Inferior parietal cortex (tissue), 1 donor: Measurements from ENCODE around the gene DLG1.
"Not testable (repeated sequence)": the region's sequence is repeated elsewhere in the genome, so short reads cannot be mapped to it uniquely, and the experiment has no call there.

ENCODE experiments used
- DNase-seq: peaks from one replicate; pipeline ENCODE4 v3.0.0-alpha.2; 2016; ENCODE audit errors: extremely low spot score

DLG1 gene

DNA sequence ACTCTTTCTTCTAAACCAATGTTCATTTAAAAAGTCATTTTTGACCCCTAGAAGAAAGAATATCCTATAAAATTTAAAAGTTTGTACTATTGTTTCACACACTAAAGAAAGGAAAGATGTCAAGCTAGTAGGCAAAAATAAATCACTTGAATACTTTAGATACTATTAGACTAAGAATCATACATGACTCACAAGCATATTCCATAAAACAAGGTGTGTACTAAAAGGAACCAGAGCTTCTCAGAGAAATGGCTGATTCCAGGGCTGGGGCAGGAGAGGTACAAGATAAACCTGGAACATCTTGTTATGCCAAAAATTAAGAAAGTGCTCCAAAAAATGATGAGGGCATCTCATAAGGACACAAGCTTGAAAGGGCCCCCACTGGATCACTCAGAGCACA is 8.7 kb downstream of the DLG1 start:
- DNase-seq = no peak

DNA sequence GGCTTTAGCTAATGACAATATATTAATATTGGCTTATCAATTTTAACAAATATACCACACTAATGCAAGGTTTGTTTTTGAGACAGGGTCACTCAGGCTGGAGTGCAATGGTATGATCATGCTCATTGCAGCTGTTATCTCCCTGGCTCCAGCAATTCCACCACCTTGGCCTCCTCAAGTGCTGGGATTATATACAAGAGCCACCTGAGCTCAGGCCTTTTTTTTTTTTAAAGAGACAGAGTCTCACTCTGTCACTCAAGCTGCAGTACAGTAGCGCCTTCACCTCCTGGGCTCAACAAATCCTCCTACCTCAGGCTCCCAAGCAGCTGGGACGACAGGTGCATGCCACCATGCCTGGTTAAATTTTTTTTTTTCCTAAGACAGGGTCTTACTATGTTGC is 11.7 kb downstream of the DLG1 start:
- no peak for DNase-seq

DNA sequence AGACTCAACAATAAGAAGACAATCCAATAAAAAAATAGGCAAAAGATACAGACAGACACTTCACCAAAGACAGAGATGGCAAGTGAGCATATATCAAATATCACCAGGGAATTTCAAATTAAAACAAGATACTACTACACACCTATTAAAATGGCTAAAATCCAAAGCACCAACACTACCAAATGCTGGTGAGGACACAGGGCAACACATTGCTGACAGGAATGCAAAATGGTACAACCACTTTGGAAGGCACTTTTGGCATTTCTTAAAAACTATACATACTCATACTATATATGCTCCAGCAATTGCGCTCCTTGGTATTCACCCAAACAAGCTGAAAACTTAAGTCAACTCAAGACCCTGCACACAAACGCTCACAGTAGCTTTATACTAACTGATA is 12.9 kb downstream of the DLG1 start:
- DNase-seq = no peak

DNA sequence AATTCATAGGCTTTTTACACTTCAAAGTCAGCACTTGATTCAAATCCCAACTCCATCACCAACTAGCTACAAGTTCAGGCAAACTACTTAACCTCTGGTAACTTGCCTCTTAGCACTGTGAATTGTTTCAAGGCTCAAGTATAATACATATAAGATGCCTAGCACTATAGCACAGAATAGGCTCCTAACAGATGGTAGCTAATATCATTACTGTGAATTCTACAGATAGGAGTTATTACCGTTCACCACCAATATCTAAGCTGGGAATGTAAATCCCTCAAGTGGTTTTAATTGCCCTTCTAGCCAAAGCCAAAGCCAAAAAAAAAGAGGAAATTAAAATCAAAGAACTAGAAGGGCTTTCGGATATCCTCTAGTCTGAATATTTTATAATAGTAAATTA is 15.4 kb downstream of the DLG1 start:
- DNase-seq = no peak

DNA sequence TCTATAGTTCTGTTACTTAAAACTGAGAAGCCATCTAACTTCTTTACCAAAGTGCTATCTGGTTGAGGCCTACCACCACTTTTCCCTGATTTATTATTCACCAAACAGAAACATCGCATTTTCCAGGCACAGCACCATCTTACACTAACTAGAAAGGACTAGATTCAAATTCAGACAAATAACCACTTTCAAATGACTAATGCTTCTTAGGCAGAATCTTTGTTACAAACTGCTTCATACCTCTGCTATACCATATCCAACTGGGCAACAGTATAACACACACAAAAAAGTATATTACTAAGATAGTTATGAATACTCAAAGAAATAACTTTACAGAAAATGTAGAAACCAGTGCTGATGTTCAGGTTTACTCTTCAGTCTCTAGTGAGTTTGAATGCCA is 16.6 kb downstream of the DLG1 start:
- no peak for DNase-seq

DNA sequence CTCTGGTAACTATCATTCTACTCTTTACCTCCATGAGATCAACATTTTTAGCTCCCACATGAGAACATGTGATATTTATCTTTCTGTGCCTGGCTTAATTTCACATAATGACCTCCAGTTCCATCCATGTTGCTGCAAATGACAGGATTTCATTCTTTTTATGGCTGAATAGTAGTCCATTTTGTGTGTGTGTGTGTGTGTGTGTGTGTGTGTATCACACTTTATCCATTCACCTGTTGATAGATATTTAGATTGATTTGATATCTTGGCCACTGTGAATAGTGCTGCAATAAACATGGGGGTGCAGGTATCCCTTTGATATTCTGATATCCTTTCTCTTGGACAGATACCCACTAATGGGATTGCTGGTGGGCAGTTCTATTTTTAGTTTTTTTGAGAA is 18.3 kb downstream of the DLG1 start:
- no peak for DNase-seq

DNA sequence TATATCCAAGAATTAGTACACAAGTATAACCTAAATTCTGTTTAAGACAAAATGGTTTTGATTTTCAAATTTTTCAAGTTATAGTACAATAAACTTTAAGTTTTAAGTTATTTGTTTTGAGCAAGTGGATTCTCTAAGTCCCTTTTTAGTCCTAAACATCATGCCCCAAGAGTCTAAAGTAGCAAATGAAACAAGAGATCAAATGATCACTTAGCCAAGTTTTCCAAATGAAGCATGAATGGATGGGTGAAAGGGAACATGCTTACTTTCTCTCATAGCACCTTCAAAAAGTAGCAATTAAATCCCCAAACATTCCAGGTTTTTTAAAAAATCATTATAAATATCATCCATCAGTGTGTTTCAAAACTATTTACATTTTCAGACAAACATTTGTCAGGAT is 19.5 kb downstream of the DLG1 start:
- no peak for DNase-seq

DNA sequence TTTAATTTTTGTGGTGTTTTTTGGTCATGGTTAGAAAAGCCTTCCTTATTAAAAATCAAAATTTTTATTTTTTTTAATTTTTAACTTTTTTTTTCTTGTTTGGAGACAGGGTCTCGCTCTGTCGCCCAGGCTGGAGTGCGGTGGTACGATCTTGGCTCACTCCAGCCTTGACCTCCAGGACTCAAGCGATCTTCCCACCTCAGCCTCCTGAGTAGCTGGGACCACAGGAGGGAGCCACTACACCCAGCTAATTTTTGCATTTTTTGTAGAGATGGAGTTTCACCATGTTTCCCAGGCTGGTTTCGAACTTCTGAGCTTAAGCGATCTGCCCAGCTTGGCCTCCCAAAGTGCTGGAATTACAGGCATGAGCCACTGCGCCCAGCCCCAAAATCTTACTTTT is 21.6 kb downstream of the DLG1 start:
- DNase-seq = not testable (repeated sequence)

DNA sequence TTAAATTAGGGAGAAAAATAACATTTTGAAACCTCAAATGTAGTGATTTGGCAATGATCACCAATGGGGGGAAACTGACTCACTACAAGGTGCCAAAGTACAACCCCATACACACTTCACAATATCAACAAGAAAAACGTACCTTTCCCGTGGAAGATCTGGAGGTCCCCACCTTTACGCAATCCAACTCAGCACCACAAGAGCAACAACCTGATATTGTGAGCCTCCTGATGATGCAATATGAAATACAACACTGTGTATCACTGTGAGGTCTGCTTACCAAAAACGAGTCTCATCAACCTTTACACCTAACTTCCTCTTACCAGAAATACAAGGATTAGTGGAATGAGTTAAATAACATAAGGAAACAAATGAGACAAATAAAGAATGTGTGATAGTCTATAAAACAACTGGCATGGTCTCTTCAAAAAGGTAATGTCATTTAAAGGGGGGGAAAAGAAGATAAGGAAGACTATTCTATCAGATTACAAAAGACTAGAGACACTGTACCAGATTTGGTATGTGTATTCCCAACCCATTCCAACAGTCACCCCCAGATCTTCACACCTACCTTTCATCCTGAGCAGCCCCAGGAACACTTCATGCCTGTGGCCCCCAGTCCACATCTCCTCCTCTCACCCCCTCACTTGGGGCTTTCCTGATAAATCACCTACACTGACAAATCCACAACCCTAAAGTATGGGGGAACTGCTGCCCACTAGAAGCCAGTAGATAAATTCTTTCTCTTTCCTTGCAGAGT is 27.7 kb downstream of the DLG1 start:
- DNase-seq = no peak

DNA sequence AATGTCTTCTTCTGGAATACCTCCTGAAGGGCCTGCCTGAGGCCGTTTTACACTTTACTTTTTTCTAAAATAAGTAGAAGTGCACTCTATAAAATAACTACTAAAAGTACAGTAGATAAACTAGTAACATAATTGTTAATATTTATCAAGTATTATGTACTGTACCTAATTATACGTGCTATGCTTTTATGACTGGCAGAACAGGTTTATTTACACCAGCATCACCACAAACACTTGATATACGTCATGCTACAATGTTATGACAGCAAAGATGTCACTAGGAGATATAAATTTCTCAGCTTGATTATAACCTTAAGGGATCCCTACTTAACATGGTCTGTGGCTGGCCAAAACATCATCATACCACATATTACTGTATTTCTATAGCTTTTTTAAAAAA is 29.4 kb downstream of the DLG1 start:
- no peak for DNase-seq

DNA sequence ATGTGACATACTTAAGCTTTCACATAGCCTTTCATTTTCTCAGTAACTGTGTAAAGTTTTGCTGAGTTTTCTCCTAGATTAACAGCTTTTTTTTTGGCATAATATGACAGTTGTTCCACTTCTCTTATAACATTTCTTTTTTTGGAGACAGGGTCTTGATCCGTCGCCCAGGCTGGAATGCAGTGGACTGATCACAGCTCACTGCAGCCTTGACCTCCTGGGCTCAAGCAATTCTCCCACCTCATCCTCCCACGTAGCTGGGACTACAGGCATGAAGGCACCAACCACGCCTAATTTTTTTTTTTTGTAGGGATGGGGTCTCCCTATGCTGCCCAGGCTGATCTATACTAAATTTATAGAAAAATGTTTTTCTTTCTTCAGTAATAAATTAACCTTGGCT is 30.1 kb downstream of the DLG1 start:
- DNase-seq = no peak

DNA sequence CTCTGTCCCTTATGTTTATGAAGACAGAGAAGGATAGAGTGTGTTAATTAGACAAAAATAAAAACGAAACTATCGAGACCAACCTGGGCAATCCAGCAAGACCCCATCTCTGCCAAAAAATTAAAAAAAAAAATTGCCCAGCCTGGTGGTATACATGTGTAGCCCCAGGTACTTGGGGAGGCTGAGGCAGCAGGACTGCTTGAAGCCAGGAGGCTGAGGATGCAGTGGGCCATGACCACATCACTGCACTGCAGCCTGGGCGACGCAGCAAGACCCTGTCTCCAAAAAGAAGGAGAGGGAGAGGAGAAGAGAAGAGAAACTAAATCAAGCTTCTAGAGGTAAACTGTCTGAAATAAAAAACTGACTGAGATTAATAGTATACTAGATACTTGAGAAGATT is 32.1 kb downstream of the DLG1 start:
- DNase-seq = no peak

DNA sequence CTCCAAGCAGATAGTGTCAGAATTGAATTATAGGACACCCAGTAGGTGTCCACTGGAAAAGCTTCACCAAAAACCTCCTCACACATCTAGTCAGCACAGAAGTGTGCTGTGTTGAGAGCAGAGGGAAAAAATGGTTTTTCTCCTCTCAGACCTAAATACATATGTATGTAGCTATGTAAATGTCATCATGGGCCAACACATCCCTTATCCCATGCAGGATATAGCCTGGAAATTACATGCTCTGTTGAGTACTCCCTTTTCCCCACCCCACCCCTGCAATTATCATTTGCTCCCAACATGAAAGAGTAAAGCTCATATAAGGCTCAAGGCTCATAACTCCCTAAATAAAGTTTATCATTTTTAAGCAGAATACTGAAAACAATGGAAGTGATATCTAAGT is 35.7 kb downstream of the DLG1 start:
- no peak for DNase-seq

DNA sequence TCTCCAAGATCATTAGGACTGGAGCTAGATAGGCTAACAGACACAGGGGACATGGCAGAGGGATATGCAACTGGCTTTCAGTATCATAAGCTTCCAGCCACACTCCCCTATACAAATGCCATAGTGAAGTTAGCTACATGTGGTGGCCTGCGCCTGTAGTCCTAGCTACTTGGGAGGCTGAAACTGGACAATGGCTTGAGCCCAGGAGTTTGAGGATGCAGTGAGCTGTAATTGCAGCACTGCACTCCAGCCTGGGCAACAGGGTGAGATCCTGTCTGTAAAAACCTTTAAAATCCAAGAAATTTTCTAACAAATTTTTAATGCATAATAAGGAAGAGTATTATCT is 37.3 kb downstream of the DLG1 start:
- no peak for DNase-seq

DNA sequence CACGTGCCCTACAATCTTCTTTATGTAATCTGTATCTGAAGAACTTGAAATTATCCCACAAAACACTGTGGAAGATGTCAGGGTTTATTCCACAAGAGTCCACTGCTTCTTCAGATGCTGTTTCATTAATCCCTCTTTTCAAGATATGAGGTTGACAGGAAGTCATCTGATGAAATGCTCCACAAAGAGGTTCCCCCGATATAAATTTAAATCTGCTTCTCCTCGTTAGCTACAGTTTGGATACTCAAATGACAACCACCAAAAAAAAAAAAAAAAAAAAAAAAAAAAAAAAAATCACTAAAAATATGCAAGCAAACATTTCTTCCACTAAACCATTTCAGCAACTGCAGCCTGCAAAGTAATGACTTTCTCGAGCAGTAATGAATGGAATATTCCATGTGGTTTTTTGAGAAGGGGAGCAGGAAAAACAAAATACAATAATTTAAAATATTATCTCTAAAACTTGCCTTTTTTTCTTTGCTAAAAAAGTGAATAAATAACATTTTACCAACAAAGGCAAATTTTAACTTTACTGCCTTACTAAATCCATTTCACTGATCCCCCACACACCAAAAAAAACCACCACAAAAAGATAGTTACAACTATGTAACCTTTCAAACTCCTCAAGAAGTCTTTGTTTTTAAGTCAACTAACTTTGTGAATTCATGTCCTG is 37.8 kb downstream of the DLG1 start:
- peak; percentile 34 for DNase-seq

DNA sequence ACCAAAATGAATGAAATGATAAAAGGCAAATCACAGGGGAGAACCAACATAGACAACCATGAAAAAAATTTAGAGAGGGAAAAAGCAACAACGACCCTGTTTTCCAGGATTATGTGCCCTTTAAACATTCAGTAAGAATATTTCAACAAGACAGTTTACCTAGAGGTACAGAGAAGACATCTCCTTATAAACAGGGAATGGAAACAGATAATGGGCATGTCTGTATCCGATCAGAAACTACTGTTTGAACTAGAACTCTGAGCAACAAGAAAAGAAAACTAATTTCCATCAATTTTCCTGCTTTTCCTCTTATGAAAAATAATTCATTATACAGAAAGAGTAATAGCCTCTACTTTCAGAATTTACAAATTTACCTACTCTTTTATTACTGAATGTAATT is 39.3 kb downstream of the DLG1 start:
- DNase-seq = no peak

DNA sequence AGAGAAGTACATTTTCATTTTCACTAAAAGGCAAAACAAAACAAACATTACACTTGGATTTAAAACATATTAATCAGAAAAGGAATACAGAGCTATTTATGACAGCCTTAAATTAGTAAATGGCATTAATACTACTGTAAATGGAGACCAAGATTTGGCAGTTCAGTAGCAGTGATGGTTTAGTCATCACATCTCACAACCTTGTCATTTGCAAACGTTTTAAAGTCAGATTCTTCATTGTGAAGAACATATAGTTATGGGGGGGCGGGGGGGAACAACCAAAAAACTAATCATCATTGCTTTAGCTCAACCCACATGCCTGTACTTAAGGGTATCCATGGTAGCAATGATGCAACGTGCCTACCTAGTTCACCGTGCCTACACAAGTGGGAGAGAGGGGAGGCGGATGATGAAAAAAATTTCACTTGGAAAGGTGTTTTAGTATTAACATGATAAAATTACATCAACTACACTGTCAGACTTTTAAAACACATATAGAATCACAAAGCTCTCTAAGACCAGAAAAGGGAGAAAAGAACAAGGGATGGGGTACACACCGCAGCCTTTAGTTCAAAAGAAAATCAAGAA is 40.1 kb downstream of the DLG1 start:
- no peak for DNase-seq

DNA sequence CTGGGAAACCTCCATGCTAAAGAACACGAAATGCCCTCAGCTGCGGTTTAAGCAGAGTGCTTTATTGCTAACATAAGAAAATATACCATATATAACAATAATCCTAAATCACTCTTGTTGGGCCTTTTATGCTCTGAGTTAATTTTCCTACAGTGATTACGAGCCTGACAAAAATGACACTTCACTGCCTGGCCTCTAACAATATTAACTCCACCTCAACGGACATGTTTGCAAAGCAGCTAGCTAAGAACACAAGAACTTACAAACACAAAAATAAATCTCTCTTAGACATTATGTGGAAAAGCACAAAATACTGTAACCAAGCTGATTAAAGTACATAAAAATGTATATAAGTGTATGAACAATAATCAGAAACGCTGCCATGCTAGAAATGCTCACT is 40.7 kb downstream of the DLG1 start:
- peak; percentile 24 for DNase-seq

DNA sequence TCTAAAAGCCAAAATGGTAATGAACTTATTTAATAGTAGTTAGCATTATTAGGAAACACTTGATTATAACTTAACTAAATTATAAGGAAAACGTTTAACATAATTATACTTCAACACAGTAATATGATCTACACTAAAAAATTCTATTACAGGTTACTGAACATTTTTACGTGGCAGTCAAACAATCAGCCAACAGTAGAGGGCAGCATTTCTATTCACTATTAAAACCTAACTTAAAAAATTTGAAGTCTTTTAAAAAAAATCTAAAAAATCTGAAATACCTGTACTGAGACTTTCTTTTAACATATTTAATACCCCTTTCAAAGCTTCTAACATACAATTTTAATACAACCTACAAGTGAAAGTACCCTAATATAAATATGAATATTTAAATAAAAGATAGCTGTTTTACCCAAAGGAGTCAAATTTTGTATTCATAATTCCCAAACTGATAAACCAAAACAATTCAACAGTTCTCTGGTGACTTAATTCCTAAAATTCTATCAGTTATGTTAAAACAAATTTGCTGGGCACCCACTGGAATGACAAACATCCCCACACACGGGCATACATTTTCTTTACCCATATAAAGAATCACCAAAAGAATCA is 41.5 kb downstream of the DLG1 start:
- DNase-seq = peak; percentile 74

DNA sequence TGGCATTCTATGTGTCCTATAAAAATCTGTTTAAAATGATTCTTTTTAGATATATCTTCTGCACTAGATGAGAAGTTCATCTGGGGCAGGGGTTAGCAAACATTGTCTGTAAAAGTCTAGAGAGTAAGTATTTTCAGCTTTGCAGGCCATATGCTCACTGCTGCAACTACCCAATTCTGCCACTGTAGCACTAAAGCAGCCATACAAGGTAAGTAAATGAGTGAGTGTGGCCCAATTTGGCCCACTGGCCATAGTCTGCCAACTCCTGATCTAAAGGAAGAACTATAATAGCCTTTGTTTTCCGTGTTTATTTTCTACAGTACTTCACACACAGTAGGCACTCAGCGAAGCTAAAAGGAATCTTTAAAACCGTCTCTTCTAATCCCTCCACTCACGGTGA is 42.3 kb downstream of the DLG1 start:
- no peak for DNase-seq

DNA sequence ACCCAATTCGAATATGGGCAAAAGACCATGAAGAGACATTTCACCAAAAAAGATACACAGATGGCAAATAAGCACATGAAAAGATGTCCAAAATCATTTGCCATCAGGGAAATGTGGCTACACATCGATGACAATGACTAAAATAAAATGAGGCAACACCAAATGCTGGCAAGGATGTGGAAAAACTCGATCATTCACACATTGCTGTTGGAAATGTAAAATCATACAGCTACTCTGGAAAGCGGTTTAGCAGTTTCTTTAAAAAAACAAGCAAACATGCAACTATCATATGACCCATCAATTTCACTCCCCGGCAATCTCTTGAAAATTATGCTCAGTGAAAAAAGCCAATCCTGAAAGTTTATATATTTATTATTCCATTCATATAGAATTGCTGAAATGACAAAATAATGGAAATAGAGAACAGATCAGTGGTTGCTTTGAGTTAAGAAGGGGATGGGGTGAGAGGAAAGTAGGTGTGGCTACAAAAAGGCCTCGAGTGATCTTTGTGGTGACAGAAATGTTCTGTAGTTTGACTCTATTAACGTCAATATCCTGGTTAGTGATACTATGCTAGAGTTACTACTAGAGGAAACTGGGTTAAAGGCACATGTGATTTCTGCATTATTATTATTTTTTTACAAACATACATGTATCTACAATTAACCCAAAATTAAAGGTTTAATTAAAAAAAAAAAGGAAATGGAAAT is 45.0 kb downstream of the DLG1 start:
- no peak for DNase-seq

DNA sequence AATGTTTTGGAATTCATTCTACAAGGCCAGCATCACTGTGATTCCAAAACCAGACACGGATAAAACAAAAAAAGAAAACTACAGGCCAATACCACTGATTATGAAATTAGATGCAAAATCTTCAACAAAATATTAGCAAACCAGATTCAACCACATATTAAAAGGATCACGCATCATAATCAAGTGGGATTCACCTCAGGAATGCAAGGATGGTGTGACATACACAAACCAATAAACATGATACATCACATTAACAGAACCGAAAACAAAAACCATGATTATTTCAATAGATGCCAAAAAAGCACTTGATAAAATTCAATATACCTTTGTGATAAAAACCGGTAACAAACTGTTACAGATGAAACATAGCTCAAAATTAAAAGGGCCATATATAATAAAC is 48.9 kb downstream of the DLG1 start:
- no peak for DNase-seq
